H1 (cell line): ENCODE measurements around the gene SZT2. TPM values are rescaled to one million over a fixed set of nuclear protein-coding genes. Genes with fewer than 3 reads are reported as not detected.
"Not testable (repeated sequence)": the region's sequence is repeated elsewhere in the genome, so short reads cannot be mapped to it uniquely, and the experiment has no call there.

Experiments used
- CTCF ChIA-PET: fragments of 300-600 bp; sonication (Branson Sonifier 250); formaldehyde crosslinking; loops from one replicate; lab custom pipeline; 2021; ENCODE audit not compliant: partially characterized antibody; lab: Charles Lee
- POLR2A ChIA-PET: fragments of 300-600 bp; sonication (Branson Sonifier 250); formaldehyde crosslinking; loops from one replicate; lab custom pipeline; 2021; ENCODE audit warnings: inconsistent platforms; ENCODE audit not compliant: partially characterized antibody; lab: Charles Lee
- DNase-seq, 2 experiments: peaks; one replicate each; pipeline versions ENCODE4 v3.0.0 to v3.0.0-alpha.2; 2010 to 2022; ENCODE audit warnings: low spot score in 2 of 2, low read depth in 1 of 2, mixed read lengths in 1 of 2
- FAIRE-seq: peaks from 2 replicates; lab custom pipeline; 2011; peaks lifted over from hg19 to GRCh38; lab: Jason Lieb, UNC
- H2AFZ ChIP-seq: 2 replicates; pipeline ENCODE4 v1.8.1; 2012; ENCODE audit warnings: low read length, inconsistent platforms
- H2AK5ac ChIP-seq: 2 replicates; pipeline ENCODE4 v1.6.1; 2013; ENCODE audit warnings: low read depth, low read length
- H2BK120ac ChIP-seq: replicated peaks from 2 replicates; pipeline ENCODE3; 2013; ENCODE audit warnings: low read depth, low read length, inconsistent platforms
- H2BK12ac ChIP-seq: 2 replicates; pipeline ENCODE4 v1.6.1; 2013; ENCODE audit warnings: low read depth, low read length
- H2BK15ac ChIP-seq: 2 replicates; pipeline ENCODE4 v1.6.1; 2013; ENCODE audit warnings: low read length
- H2BK20ac ChIP-seq: 2 replicates; pipeline ENCODE4 v1.6.1; 2013; ENCODE audit warnings: low read length
- H2BK5ac ChIP-seq: 2 replicates; pipeline ENCODE4 v1.6.1; 2013; ENCODE audit warnings: low read depth, low read length
- H3K14ac ChIP-seq: 2 replicates; pipeline ENCODE4 v1.6.1; 2013; ENCODE audit warnings: inconsistent platforms; ENCODE audit not compliant: insufficient read length
- H3K18ac ChIP-seq: 2 replicates; pipeline ENCODE4 v1.6.1; 2013; ENCODE audit warnings: low read length; ENCODE audit errors: extremely low read depth
- H3K23ac ChIP-seq: 2 replicates; pipeline ENCODE4 v1.6.1; 2013; ENCODE audit warnings: inconsistent platforms; ENCODE audit not compliant: insufficient read length
- H3K23me2 ChIP-seq: 2 replicates; pipeline ENCODE4 v1.6.1; 2013; ENCODE audit warnings: low read depth, low read length
- H3K27ac ChIP-seq: 2 replicates; pipeline ENCODE4 v1.6.1; 2011; ENCODE audit warnings: low read depth, low read length, inconsistent platforms
- H3K27me3 ChIP-seq, 4 experiments: replicated peaks in 1 of 4; 1 replicate in 1 of 4; 2 replicates in 3 of 4; pipeline versions ENCODE4 v1.6.1 to v1.8.1; 2011 to 2013; ENCODE audit warnings: low read length in 3 of 4, mild to moderate bottlenecking in 3 of 4, inconsistent platforms in 2 of 4, mixed read lengths in 2 of 4, moderate library complexity in 1 of 4; ENCODE audit not compliant: control insufficient read depth in 3 of 4, insufficient read depth in 3 of 4; ENCODE audit errors: extremely low read depth in 1 of 4
- H3K36me3 ChIP-seq, 4 experiments: 2 replicates each; pipeline versions ENCODE4 v1.6.1 to v1.8.1; 2011 to 2013; ENCODE audit warnings: mild to moderate bottlenecking in 4 of 4, low read length in 3 of 4, moderate library complexity in 2 of 4, control low read depth in 1 of 4, inconsistent platforms in 1 of 4; ENCODE audit not compliant: insufficient read depth in 4 of 4, control insufficient read depth in 2 of 4
- H3K4ac ChIP-seq: replicated peaks from 2 replicates; pipeline ENCODE3; 2013; ENCODE audit warnings: low read length, low read depth, mixed read lengths, inconsistent platforms; ENCODE audit not compliant: insufficient read length
- H3K4me1 ChIP-seq, 4 experiments: replicated peaks in 1 of 4; 1 replicate in 1 of 4; 2 replicates in 3 of 4; pipeline versions ENCODE4 v1.6.1 to v1.8.1; 2011 to 2013; ENCODE audit warnings: low read length in 3 of 4, inconsistent platforms in 2 of 4, mixed read lengths in 1 of 4; ENCODE audit not compliant: insufficient read depth in 4 of 4, control insufficient read depth in 3 of 4
- H3K4me2 ChIP-seq, 2 experiments: 2 replicates each; pipeline versions ENCODE4 v1.6.1 to v1.8.1; 2011 to 2013; ENCODE audit warnings: low read depth in 2 of 2, low read length in 2 of 2, control low read depth in 1 of 2, inconsistent platforms in 1 of 2, mild to moderate bottlenecking in 1 of 2; ENCODE audit not compliant: insufficient read depth in 1 of 2
- H3K4me3 ChIP-seq, 4 experiments: fragments of 200-600, 300-600 bp in 1 of 4; sonication (generic), shearing (Covaris generic), sonication (Bioruptor Twin) in 1 of 4; 2 replicates each; pipeline versions ENCODE4 v1.5.1 to v1.8.1; 2011 to 2016; ENCODE audit warnings: low read length in 4 of 4, low read depth in 3 of 4, control low read depth in 2 of 4, inconsistent platforms in 2 of 4, mild to moderate bottlenecking in 2 of 4, mixed read lengths in 1 of 4, moderate library complexity in 1 of 4; ENCODE audit not compliant: insufficient read depth in 2 of 4; ENCODE audit errors: extremely low read depth in 1 of 4
- H3K56ac ChIP-seq: replicated peaks from 2 replicates; pipeline ENCODE3; 2013; ENCODE audit warnings: low read depth, mild to moderate bottlenecking, mixed read lengths, low read length, inconsistent platforms; ENCODE audit not compliant: insufficient read length
- H3K79me1 ChIP-seq: 2 replicates; pipeline ENCODE4 v1.6.1; 2013; ENCODE audit warnings: low read depth, low read length, control low read depth
- H3K79me2 ChIP-seq, 2 experiments: 2 replicates each; pipeline versions ENCODE4 v1.6.1 to v1.8.1; 2012 to 2013; ENCODE audit warnings: low read length in 2 of 2, mild to moderate bottlenecking in 2 of 2, inconsistent platforms in 1 of 2; ENCODE audit not compliant: insufficient read depth in 2 of 2, control insufficient read depth in 1 of 2
- H3K9ac ChIP-seq, 4 experiments: replicated peaks in 1 of 4; 1 replicate in 1 of 4; 2 replicates in 3 of 4; pipeline versions ENCODE4 v1.6.1 to v1.8.1; 2011 to 2013; ENCODE audit warnings: low read depth in 3 of 4, low read length in 3 of 4, control low read depth in 2 of 4, mild to moderate bottlenecking in 2 of 4, moderate library complexity in 2 of 4, inconsistent platforms in 1 of 4; ENCODE audit errors: extremely low read depth in 1 of 4
- H3K9me3 ChIP-seq, 2 experiments: 2 replicates each; pipeline versions ENCODE4 v1.6.1 to v1.8.1; 2012 to 2013; ENCODE audit warnings: mild to moderate bottlenecking in 2 of 2, moderate library complexity in 2 of 2, control low read depth in 1 of 2, inconsistent platforms in 1 of 2, low read depth in 1 of 2, low read length in 1 of 2, mixed read lengths in 1 of 2; ENCODE audit not compliant: insufficient read depth in 2 of 2
- H4K20me1 ChIP-seq, 2 experiments: replicated peaks in 1 of 2; 2 replicates each; pipeline versions ENCODE3 to v1.8.1; 2011 to 2013; ENCODE audit warnings: inconsistent platforms in 2 of 2, low read length in 2 of 2, mild to moderate bottlenecking in 1 of 2; ENCODE audit not compliant: insufficient read depth in 2 of 2, control insufficient read depth in 1 of 2
- H4K5ac ChIP-seq: 2 replicates; pipeline ENCODE4 v1.6.1; 2013; ENCODE audit warnings: low read length, low read depth, mixed read lengths, inconsistent platforms; ENCODE audit not compliant: insufficient read length
- H4K8ac ChIP-seq: 2 replicates; pipeline ENCODE4 v1.8.0; 2013; ENCODE audit warnings: mild to moderate bottlenecking, moderate library complexity, low read length, inconsistent platforms; ENCODE audit not compliant: insufficient read depth; ENCODE audit errors: extremely low read depth
- H4K91ac ChIP-seq: replicated peaks from 2 replicates; pipeline ENCODE3; 2013; ENCODE audit warnings: low read length, mixed read lengths, inconsistent platforms; ENCODE audit not compliant: insufficient read length
- WGBS, 2 experiments: shearing (Covaris generic) in 1 of 2; methylation state at CpG; one replicate each; pipeline versions ENCODE4 v1.1.6 to v1.1.7; 2013 to 2015; ENCODE audit warnings: low lambda C conversion rate in 2 of 2, mixed read lengths in 2 of 2, inconsistent platforms in 1 of 2, low coverage in 1 of 2, missing lambda C conversion rate in 1 of 2; ENCODE audit not compliant: insufficient replicate concordance in 2 of 2, insufficient coverage in 1 of 2, insufficient read length in 1 of 2; ENCODE audit errors: extremely low coverage in 1 of 2, missing lambda C conversion rate in 1 of 2; 5-methylcytosine and 5-hydroxymethylcytosine counted together
- polyA plus RNA-seq, 7 experiments: library from polyadenylated mRNA; depleted of rRNA in 3 of 7; stranded (reverse) in 5 of 7; unstranded in 2 of 7; fragments of >200 nt in 5 of 7; fragments of 200-250 nt in 2 of 7; gene quantifications; 1 replicate in 5 of 7; 2 replicates in 1 of 7; 4 replicates in 1 of 7; pipeline versions ENCODE4 v1.2.1 to v1.2.3, GENCODE V29; 2011 to 2013; ENCODE audit warnings: missing spikeins in 2 of 7, mixed read lengths in 2 of 7
- total RNA-seq: library from RNA; stranded (reverse); fragmentation: NEBNext Ultra II Directional; extraction: Animal tissue kit (Norgen Biotek cat#: 25700); gene quantifications from 2 replicates; pipeline ENCODE4 v1.2.1, GENCODE V29; 2021

The SZT2 gene
- total and polyA plus RNA-seq, 2 of the 8 experiments (the other 6 are each of a cell fraction or from before 2014, with no cell fraction given): 4.7 to 12.9 TPM

DNA sequence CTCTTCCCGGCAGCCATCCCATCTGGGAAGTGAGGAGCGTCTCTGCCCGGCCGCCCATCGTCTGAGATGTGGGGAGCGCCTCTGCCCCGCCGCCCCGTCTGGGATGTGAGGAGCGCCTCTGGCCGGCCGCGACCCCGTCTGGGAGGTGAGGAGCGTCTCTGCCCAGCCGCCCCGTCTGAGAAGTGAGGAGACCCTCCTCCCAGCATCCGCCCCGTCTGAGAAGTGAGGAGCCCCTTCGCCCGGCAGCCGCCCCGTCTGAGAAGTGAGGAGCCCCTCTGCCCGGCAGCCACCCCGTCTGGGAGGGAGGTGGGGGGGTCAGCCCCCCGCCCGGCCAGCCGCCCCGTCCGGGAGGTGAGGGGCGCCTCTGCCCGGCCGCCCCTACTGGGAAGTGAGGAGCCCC, 112.1 kb downstream of the SZT2 start:
- H4K20me1 ChIP-seq, H3K27ac ChIP-seq, H2BK120ac ChIP-seq, CTCF ChIA-PET, H3K14ac ChIP-seq, POLR2A ChIA-PET, H4K91ac ChIP-seq, H3K9me3 ChIP-seq, H3K36me3 ChIP-seq, FAIRE-seq, H3K9ac ChIP-seq, H3K56ac ChIP-seq, H3K79me1 ChIP-seq, H3K4ac ChIP-seq, H2AFZ ChIP-seq, H3K4me2 ChIP-seq, H2AK5ac ChIP-seq, H3K4me3 ChIP-seq, H3K27me3 ChIP-seq, H2BK12ac ChIP-seq, H3K23ac ChIP-seq, H3K18ac ChIP-seq, H2BK15ac ChIP-seq, H2BK20ac ChIP-seq, H2BK5ac ChIP-seq, H3K23me2 ChIP-seq, H4K8ac ChIP-seq, H4K5ac ChIP-seq, H3K4me1 ChIP-seq, H3K79me2 ChIP-seq: not testable (repeated sequence)
- no CpG with 5 or more reads among the region's 33 CpGs for WGBS, 2 experiments
- peak in 1 of 2 experiments; percentile 28 for DNase-seq
